Medulla oblongata (tissue), 1 donor: ENCODE measurements around the gene SH3RF3.

ENCODE experiments used
- DNase-seq: peaks from one replicate; pipeline ENCODE4 v3.0.0-alpha.2; 2015; ENCODE audit errors: extremely low spot score

The SH3RF3 gene

DNA sequence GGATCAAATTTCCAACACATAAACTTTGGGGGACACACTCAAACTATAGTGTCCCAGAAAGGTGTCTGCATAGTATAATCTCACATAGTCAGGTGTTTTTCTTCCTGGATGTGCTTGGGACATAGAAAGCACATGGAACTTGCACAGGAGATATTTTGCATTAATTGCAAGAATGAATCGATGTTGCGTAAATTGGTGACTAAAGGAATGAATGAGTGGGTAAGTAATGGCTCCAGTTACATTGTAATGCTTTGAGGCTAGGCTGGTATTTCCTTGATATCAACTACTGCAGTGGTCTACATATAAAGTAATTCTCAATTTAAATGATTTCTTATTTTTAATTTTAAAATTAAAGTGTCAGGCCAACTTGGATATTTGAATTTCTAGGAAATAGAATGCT, 53.4 kb downstream of the SH3RF3 start:
- no peak for DNase-seq

DNA sequence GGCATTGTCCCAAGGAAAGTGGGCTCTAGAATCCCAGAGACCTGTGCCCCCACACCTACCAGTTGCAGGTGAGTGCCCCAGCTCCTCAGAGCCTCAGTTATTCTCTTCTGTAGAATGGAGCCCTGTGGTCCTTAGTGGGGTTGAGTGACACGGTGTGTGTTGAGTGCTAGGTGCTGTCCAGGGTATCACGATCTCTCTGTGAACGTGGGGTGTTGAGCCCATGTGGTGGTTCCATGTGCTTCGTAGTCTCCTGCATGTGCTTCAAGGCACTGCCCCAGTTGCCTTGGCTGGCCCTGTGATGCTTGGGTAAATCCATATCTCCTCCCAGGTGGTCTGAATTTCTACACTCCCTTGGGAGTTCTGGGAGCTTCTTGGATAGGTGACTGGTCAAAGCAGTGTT, 54.9 kb downstream of the SH3RF3 start:
- DNase-seq, result no peak

- no peak for DNase-seq
Observed at GRCh38 chr2:109184368-109184767, 55.4 kb downstream of the SH3RF3 start.

- DNase-seq, result peak; percentile 31
Observed at GRCh38 chr2:109185338-109185737, 56.3 kb downstream of the SH3RF3 start.

DNA sequence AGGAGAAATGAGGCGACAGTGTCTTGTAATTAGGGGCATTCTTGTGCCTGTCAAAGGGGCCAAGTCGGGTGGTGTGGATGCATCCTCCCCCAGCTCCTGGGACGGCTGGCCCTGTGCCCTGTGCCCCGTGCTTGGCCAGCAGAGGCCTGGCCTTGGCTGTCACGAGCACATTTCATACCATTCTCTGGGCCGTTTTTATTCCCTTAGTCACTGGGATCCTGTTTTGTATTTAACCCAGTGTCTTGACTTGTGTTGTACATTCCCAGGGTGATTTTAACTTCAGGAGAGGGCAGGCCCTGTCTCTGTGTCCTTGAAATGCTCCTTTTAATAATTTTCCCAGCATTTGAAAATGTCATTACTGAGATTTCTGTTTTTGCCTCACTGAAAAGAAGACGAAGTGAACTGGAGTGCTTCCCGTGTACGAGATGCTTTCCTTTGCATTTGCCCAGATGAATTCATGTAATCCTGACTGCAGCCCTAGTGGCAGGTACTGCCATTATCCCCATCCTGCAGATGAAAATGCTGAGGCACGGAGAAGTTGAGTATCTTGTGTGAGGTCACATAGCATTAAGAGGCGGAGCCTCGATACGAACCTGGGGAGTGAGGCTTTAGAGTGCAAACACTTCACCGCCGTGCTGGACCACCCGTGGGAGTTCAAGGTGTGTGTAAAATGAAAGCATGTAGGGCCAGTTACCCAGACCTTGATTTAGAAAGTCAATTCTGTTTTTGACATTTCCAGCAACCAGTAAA, 57.0 kb downstream of the SH3RF3 start:
- DNase-seq, result peak; percentile 43

- DNase-seq, result no peak
Observed at GRCh38 chr2:109186656-109187250, 57.7 kb downstream of the SH3RF3 start.

- DNase-seq, result no peak
Observed at GRCh38 chr2:109187711-109188495, 58.9 kb downstream of the SH3RF3 start.

DNA sequence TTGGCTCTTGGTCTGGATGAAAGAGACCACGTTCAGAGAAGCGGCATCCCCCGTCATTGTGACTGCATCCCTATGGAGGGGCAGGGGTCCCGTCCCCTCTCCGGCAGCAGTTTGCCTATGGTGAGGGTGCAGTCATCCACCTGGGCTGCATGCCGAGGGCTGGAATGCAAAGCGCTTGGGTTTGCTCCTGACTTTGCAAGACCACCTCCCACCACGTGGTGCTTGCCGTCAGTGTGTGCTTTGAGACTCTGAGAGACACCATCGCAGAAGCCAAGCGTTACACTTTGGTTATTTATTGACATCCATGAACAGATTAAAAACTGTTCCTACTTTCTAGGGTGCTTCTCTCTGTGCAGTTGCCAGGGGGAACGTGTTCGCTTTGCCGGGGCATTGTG, 59.5 kb downstream of the SH3RF3 start:
- no peak for DNase-seq

- no peak for DNase-seq
Observed at GRCh38 chr2:109188898-109189297, 59.9 kb downstream of the SH3RF3 start.

DNA sequence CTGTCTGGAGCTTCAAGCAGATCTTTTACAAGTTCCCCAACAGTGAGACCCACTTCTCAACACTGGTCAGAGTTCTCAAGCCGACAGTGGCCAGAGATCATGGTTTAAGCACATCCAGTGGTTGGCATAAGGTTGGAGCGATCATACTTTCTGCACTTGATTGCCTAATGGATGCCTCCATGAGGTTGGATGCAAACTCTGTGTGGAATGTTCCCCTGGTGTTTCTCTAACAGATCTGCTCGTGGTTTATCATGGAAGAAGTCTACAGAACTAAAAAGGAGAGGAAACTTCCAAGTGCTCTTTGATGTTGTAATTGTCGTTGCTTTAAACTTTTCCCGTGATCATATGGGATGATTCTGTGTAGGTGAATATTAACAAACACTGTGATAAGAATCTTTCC, 60.7 kb downstream of the SH3RF3 start:
- no peak for DNase-seq

GRCh38 chr2:109193807-109194619, 65.0 kb downstream of the SH3RF3 start:
- DNase-seq, result no peak

DNA sequence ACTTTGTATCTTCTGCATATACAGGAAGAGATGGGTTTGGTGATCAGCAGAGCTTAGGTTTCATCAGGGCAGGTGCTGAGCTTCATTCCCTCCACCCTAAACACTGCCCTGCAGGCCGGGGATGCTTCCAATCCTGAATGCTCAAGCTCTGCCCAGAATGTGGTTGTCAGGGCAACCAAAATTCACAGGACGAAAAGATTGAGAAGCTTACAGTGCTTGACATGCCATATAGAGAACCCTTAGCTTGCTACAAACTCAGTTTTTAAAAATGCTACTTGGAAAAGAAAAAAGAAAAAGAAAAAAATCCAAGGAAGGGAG, 65.6 kb downstream of the SH3RF3 start:
- no peak for DNase-seq

DNA sequence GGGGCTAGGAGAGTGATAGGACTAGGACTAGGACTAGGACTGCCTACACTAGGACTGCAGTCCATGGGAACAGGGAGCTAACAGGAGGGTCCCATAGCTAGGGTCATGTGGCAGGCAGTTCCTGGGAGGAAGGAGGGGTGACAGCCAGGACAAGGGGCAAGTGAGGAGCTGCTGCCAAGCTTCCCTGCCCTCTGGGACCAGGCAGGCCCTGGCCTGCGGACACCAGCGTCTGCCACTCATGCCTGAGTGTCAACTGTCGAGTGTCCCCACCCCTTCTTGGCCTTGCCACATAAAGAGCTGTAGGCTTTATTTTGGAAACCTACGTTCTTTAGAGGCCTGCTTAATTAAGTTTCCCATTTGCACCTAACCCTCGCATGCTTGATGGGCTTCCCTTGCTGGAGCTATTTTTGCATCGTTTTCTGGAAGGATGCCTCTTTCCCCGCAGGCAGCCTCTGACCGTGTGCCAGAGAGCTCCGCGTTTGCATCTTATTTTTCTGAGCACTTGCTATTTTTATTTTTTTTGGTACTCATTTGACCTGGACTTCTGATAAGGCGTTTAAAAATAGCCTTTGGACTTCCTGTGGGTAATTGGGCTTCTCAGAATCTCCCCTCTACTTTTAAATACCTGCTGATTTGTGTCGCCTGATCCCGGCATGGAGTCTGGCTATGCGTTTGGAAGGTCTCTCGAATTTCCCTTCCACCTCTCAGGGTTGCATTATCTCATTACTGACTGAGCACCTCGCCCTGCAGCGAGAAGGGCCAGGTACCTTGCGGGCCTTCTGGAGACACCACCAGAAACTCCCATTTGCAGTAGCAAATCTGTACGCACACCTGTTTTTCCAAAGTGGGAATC, 66.4 kb downstream of the SH3RF3 start:
- no peak for DNase-seq

DNA sequence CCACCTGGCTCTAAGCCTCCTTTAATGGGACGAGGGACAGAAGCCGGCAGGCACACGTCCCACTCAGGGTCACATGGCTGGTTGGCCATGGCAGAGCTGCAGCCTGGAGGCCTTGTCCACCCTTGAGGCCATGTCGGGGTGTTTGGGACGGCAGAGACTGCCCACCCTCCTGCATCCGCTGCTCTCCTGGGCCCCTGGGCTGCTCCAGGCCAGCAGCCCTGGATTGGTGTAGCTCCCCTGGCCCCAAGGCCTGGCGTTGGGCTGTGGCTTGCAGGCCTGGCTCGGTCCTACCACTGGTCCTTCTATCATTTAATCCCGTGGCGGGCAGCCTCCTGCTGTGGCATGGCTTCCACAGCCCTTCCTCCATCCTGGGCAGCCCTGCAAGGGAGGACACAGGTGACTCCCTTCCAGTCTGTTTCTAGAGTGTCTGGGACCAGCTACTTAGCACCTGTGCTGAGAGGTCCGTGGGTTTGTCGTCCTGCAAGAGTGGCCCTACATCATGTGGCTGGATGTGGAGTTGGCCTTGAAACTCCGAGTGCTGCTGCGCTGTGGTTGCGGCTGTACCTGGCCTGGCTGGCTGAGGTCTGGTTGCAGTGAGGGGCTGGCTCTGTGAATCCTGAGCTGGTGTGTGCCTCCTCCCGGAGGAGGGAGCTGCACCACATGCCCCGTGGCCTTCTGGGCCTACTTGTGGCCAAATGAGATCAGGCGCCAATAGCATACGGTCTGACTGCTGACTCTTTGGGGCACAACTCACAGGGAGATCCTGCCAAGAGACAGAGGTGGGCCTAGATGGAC, 67.3 kb downstream of the SH3RF3 start:
- DNase-seq, result no peak

DNA sequence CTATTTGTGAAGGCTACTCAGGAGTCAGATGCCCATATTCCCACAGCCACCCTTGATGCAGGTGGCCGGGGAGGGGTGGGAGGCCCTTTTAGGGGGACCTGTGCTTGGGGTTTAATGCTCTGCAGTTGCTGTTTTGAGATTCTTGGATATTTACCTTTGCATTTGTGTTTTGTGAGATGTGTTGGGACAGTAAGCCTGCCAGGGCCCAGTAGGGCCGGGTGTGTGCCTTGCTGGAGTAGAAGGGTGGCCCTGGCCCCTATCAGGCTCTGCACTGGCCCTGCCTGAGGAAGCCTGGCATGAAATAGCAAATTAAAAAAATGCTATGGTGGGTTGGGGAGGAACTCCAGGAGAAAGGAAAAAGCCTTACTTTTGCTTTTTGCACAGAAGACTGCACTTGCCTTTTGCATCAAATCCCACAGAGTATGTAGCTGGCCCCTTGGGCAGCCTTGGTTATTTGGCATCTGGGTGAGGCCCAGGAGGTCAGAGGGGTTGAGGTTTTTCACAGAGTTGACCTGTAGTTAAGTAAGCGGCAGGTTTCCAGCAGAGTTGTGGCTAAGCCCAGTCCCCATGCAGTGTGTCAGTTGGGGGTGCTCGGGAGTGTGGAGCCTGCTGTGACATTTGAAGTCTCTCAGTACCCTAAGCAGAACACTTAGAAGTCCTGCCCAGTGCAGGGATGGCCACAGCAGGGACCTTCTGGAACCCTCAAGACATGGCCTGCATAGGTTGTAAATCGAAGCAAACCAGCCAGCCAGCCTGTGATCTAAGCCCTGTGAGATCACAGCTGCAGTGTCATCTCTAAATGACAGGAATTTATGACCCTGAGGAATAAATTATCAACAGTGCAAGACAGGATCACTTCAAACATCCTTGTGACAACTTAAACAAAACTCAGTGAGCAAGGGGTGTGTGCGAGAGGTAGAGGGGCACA, 68.8 kb downstream of the SH3RF3 start:
- DNase-seq, result no peak

- no peak for DNase-seq
Observed at GRCh38 chr2:109199790-109200189, 70.8 kb downstream of the SH3RF3 start.

GRCh38 chr2:109200616-109201464, 71.8 kb downstream of the SH3RF3 start:
- no peak for DNase-seq
